SK-N-MC (cell line): ENCODE measurements around the gene INPP5J.

Source experiments
- EZH2 ChIP-seq: fragments of 200-600 bp; sonication (generic); IDR thresholded peaks from one replicate; pipeline ENCODE4 v1.6.1; 2017; ENCODE audit warnings: antibody characterized with exemption
- FOXP2 ChIP-seq: optimal IDR thresholded peaks from 2 replicates; pipeline ENCODE3; 2011; ENCODE audit warnings: mild to moderate bottlenecking, moderate library complexity; ENCODE audit not compliant: insufficient read depth; ENCODE audit errors: extremely low read length, control extremely low read depth
- POLR2AphosphoS5 ChIP-seq: IDR thresholded peaks from 2 replicates; pipeline ENCODE4 v1.6.1; 2012; ENCODE audit warnings: mild to moderate bottlenecking, low read depth, low read length, borderline replicate concordance

DNA sequence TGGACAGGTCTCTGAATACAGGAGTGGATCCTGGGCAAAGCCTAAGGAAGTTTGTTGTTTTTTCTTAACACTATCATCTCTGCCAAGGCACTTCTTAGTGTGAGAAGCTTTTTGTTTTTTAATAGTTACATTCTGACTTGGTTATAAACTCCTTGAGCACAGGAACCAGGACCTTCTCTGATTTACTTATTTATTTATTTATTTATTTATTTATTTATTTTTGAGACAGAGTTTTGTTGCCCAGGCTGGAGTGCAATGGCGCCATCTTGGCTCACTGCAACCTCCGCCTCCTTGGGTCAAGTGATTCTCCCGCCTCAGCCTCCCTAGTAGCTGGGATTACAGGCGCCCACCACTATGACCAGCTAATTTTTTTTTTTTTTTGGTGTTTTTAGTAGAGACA lies 48.2 kb downstream of the INPP5J start:
- TF ChIP-seq POLR2AphosphoS5 = no peak
- no peak for TF ChIP-seq EZH2
- no peak for TF ChIP-seq FOXP2
